ENCODE results near the gene EXO1.
"Not testable (repeated sequence)": the region's sequence is repeated elsewhere in the genome, so short reads cannot be mapped to it uniquely, and the experiment has no call there.

Gene EXO1

GRCh38 chr1:241847796-241848685 is at the start of gene EXO1:
EXO1 (plus strand) TSS chr1:241848204; CDS start chr1:241850426, 2,222 bp downstream.
- TF ChIP-seq ZFX (IDR thresholded peaks at IDR 0.05), result no peak
- TF ChIP-seq CTCF (conservative IDR thresholded peaks at IDR 0.05), result peak; percentile 74
- peak within 1 kb of the TSS; percentile 89 for H3K27ac ChIP-seq

- TF ChIP-seq ZFX (IDR thresholded peaks at IDR 0.05) (no peak), CTCF (conservative IDR thresholded peaks at IDR 0.05) (no peak)
- H3K27ac ChIP-seq, result no peak overlapping the region
Observed at GRCh38 chr1:241799416-241799815, 48.6 kb upstream of the EXO1 start.

GRCh38 chr1:241800640-241801039 is 47.4 kb upstream of the EXO1 start:
- no peak overlapping the region for H3K27ac ChIP-seq
- no peak for TF ChIP-seq ZFX (IDR thresholded peaks at IDR 0.05)
- TF ChIP-seq CTCF (conservative IDR thresholded peaks at IDR 0.05), result no peak

GRCh38 chr1:241802863-241803262 is 45.1 kb upstream of the EXO1 start:
- no peak overlapping the region for H3K27ac ChIP-seq
- TF ChIP-seq ZFX (IDR thresholded peaks at IDR 0.05), result no peak
- no peak for TF ChIP-seq CTCF (conservative IDR thresholded peaks at IDR 0.05)

GRCh38 chr1:241804706-241805105 is 43.3 kb upstream of the EXO1 start:
- not testable (repeated sequence) for H3K27ac ChIP-seq

- H3K27ac ChIP-seq, result no peak overlapping the region
Observed at GRCh38 chr1:241808265-241808664, 39.7 kb upstream of the EXO1 start.

GRCh38 chr1:241810769-241811405 is 37.1 kb upstream of the EXO1 start:
- H3K27ac ChIP-seq, result no peak overlapping the region
- TF ChIP-seq ZFX (IDR thresholded peaks at IDR 0.05) (no peak), CTCF (conservative IDR thresholded peaks at IDR 0.05) (no peak)

More at GRCh38 chr1:241808265-241808664, 39.7 kb upstream of the EXO1 start:
- TF ChIP-seq CTCF (conservative IDR thresholded peaks at IDR 0.05) (no peak), ZFX (IDR thresholded peaks at IDR 0.05) (no peak)
